Measurements from ENCODE around the gene OXT.
A peak's percentile ranks its signal among the peaks of the same experiment; 100 is the strongest.

DNA sequence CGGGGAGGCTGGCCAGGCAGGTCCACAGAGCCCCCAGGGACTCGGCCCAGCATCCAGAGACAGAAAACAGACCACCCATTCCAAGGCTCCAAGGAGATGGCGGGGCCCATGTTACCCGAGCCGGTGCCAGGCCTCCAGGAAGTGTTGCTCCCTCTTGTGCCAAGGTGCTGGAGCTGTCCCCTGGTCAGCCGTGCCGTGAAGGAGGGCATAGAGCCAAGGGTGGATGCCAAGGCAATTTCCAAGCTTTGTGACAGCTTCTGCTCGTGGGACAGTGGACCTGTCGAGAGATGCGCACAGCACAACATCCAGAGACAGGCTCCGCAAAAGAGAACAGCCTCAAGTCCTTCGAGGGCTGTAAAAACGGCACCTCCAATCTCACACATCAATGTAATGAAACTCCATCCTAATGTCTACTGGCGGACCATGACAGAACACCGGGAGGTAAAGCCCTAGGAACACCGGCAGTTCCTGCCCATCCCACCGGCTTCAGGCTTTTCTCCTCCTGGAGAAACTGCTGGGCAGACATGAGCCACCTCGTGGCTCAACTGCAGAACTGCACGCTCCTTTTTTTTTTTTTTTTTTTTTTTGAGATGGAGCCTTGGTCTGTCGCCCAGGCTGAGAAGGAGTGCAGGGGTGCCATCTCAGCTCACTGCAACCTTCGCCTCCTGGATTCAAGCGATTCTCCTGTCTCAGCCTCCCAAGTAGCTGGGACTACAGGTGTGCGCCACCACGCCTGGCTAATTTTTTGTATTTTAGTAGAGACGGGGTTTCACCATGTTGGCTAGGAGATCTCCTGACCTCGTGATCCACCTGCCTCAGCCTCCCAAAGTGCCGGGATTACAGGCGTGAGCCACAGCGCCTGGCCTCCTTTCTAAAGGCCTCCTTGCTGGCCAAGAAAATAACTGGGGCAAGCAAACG lies 44.0 kb downstream of the OXT start:
- TF ChIP-seq CTCF (conservative IDR thresholded peaks at IDR 0.05; ENCODE audit: low read depth, low read length) = peak; percentile 81
- TF ChIP-seq CHD1 (IDR thresholded peaks at IDR 0.05; ENCODE audit: low read depth, low read length) = no peak
- TF ChIP-seq CEBPB (IDR thresholded peaks at IDR 0.05; ENCODE audit: low read depth, low read length) = no peak
- TF ChIP-seq POLR2A (IDR thresholded peaks at IDR 0.05; ENCODE audit: low read depth, low read length) = no peak
- no peak for TF ChIP-seq MAFK (IDR thresholded peaks at IDR 0.05; ENCODE audit: low read depth, low read length)
- TF ChIP-seq MXI1 (IDR thresholded peaks at IDR 0.05; ENCODE audit: borderline replicate concordance, low read depth, low read length) = no peak

Measured in IMR-90 (cell line).